Loucy (cell line): ENCODE results near the gene SCFD2.

Source experiments
- CTCF ChIP-seq: fragments of 200-600 bp; sonication (generic); conservative IDR thresholded peaks from 2 replicates; pipeline ENCODE4 v1.5.1; 2014; ENCODE audit warnings: mild to moderate bottlenecking, antibody characterized with exemption, low read length
- EZH2phosphoT487 ChIP-seq: fragments of 200-600 bp; IDR thresholded peaks from 2 replicates; pipeline ENCODE4 v1.6.1; 2018; ENCODE audit warnings: antibody characterized with exemption, mild to moderate bottlenecking, moderate library complexity, borderline replicate concordance

DNA sequence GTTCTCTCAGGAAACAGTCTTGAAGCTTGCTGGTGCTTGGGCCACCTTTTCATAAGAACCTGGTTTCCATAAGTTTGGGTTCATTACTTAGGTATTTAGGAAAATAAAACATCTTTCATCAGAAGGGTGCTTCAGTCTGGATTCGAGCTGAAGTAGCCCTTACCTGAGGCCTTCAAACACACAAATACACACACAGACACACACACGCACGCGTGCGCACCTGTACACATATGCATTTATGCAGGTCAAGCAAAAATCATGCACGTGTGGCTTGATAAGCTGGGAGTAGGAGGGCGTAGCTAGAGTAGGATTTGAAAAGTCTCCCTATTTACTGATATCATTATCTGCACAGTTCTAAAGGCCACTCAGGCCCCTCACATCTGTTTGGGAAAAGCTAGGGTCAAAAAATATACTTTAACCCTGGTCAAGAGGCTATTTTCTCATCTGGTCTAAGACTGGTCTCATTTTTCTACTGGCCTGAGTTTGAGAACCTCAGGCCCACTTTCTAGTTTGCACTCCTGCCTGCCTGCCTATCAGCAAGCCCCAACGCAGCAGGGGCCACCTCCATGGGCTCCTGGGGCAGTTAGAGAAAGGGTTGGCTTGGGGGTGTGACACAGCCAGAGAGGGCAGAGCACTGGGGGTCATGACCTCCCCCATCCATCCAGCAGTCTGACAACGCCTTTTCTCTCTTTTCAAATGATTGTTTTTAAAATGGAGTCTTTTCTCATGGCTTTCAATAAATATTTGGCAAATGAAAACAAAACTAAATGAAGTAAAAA is 439.5 kb downstream of the SCFD2 start:
- TF ChIP-seq CTCF (no peak), EZH2phosphoT487 (no peak)
